ENCODE measurements around the gene BLM. TPM values are rescaled to one million over a fixed set of nuclear protein-coding genes. Genes with fewer than 3 reads are reported as not detected.
"Not testable (repeated sequence)": the region's sequence is repeated elsewhere in the genome, so short reads cannot be mapped to it uniquely, and the experiment has no call there.

The BLM gene
- total RNA-seq, 1 experiment from 2014 or later: 16.1 TPM

GRCh38 chr15:90845201-90845949 is 128.2 kb downstream of the BLM start:
- peak; percentile 91 for DNase-seq (ENCODE audit: low read depth)

DNA sequence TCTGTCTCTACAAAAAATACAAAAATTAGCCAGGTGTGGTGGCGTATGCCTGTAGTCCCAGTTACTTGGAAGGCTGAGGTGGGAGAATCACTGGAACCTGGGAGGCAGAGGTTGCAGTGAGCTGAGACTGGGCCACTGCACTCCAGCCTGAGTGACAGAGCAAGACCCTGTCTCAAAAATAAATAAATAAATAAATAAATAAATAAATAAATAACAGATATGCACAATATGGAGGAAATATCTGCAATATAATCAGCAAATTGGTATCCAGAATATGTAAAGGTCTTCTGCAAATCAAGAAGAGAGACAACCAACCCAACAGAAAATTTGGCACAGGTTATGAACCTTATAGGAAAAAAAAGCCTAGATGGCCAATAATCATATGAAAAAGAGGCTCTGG is 132.3 kb downstream of the BLM start:
- DNase-seq (ENCODE audit: low read depth): not testable (repeated sequence)

GRCh38 chr15:90851114-90851513 is 134.0 kb downstream of the BLM start:
- DNase-seq (ENCODE audit: low read depth): no peak

DNA sequence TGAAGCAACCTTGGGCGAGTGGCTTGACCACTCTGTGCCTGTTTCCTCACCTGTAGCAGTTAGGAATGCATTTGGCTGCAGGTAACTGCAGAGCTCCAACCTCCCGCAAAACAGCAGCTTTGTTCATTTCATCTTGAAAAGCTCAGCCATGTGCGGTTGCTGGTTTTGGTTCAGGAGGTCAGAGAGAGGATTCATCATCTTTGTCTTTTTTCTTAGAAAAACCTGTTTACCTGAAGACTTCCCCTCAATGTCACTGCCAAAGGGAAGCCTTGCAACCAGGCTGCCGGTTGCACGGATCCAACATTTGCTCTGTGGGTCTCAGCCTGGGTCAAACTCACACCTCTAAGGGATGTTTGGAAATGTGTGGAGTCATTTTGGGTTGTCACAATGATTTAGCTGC is 134.8 kb downstream of the BLM start:
- DNase-seq (ENCODE audit: low read depth): no peak

DNA sequence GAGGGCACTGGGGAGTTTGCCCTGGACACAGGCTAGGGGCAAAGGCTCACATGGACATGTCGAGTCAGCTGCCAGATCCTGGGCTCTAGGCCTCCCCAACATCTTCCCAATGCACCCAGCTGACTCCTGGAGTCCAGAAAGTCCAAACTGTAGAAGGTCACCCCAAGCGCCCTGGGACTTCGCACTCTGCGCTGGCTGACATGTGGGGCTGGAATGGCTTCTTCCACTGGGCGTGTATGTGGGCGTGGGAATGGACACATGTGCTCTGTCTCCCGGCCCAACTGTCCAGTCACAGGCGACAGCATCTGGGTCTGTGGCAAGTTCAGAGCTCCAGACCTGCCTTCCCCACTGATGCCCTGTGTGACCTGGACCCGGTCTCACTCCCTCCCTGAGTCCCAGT is 138.0 kb downstream of the BLM start:
- DNase-seq (ENCODE audit: low read depth): no peak

DNA sequence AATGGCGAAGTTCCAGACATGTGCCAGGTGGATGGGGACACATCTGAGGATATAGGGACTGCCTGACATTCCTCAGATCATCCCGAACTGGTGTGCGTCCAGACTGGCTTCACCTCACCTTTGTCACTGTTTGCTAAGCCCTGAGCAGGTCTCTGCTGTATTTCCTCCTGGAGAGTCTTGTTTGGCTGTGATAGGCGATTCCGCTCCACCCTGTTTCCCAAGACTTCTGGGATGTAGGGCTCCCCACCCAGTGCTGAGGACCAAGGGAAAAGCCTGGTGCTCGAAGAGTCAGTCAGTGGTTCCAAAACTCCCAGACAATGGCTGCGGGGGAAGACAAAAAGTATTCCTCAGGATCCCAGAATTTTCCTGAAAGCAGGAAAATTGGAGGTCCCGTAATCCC is 140.2 kb downstream of the BLM start:
- DNase-seq (ENCODE audit: low read depth): no peak

DNA sequence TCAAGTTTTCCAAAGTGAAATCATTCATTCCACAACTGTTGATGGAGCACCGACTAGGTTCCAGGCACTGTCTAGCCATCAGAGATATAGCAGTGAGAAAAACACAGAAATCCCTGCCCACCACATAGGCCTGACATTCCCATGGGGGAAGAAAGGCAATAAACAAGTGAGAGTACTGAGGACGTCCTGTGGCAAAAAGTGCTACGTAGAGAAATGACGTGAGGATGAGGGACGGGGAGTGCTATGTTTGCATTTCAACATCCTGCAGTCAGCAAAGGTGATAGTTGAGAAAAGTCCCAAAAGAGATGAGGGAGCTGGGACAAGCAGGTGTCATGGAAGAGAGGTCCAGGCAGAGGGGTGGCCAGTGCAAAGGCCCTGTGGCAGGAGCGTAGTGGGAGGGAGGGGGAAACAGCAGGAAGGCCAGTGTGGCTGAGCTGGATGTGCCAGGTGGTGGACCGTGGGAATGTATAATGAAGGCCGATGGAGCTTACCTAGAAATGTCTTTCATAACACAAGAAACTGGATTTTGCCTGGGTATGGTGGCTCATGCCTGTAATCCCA is 140.8 kb downstream of the BLM start:
- DNase-seq (ENCODE audit: low read depth): no peak

- no peak for DNase-seq (ENCODE audit: low read depth)
These were observed 142.3 kb downstream of the BLM start for GRCh38 chr15:90859234-90860131.

DNA sequence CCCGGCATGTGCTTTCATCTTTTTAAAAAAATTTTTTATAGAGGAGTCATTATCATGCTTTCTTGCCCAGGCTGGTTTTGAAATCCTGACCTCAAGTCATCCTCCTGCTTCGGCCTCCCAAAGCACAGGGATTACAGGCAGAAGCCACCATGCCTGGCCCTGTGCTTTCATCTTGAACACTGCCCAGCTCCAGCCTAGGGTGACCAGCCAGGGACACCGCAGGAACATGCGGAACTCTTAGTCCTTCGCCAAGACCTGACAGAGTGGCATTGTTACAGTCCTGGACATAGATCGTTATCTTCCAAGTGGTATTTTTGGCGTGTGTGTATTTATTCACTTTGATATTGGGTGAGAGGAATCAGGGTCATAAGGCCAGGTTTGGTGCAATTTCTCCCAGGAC is 143.3 kb downstream of the BLM start:
- no peak for DNase-seq (ENCODE audit: low read depth)

DNA sequence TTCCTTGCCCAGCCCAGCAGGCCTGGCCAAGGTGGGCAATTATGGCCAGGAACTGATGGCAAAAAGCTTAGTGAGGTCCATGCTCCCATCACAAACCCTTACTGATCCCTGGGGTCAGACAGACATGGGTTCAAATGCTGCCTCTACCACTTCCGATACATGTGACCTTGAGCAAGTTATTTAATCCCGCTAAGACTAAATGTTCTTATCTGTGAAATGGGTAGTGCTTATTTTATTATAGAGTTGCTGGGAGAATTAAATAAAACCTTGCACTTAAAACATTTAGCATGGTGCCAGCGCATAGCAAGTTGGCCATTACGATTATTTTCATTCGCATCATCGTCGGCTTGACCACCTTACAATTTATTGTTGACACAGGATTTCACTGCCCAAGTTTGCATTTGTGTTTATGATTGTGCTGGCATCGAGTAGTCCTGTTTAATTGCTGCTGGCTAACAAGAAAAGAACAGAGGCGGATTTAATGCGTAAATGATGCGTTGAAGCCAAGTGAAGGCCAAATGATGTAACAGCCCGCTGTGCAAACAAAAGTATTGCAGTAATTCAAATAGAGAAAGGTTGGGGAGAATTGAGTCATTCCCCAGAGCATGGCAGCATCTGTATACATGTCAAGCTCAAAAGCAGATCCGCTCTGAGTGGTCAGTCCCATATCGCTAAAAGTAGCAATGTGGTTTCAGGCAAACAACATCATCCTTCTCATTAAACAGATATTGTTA is 144.0 kb downstream of the BLM start:
- DNase-seq (ENCODE audit: low read depth): no peak

DNA sequence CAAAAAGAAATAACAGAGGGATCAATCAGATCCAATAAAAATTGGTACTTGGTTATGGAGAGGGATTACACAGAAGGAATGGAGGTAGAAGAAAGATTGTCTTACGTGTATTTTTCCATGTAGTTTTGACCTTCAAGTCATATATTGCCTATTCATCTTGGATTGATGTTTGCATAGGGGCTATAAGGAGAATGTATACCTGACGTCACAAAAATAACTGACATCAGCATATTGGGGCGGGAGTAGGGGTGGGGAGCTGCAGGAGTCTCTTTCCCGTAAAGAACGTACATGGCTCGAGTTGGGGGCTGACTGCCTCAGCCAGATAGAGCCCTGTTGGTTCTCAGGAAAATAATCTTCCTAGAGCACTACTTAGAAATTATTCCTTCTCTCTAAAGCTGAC is 145.3 kb downstream of the BLM start:
- no peak for DNase-seq (ENCODE audit: low read depth)

- DNase-seq (ENCODE audit: low read depth): peak; percentile 60
These were observed 146.0 kb downstream of the BLM start for GRCh38 chr15:90862964-90863778.

DNA sequence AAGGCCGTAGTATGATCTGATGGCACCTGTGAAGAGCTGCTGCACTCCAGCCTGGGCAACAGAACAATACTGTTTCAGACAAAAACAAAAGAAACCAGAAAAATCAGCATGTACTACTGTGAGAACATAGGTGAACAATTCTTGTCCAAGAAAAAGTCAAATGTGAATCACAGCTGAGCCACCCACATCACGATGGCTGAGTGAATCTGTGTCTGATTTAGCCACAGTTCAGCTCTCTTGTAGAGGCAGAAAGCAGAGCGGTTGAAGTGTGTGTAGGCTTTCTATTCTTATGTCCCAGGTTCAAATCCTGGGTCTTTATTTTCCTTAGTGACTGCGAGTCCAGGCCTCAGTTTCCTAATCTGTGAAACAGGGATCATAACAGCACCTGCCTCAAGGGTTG is 146.8 kb downstream of the BLM start:
- no peak for DNase-seq (ENCODE audit: low read depth)

DNA sequence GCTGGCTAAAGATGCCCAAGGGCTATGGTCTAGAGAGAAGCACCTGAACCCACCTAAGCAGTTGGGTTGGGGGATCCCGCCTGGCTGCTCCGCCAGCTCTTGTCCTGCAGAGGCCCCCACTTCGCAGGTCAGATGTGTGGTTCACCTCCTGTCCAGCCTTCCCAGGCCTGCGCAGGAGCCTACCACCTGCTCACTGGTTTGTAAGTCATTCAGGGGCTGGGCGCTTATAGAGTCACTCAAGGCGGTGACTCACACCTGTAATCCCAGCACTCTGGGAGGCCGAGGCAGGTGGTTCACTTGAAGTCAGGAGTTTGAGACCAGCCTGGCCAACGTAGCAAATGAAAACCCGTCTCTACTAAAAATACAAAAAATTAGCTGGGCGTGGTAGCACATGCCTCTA is 147.4 kb downstream of the BLM start:
- no peak for DNase-seq (ENCODE audit: low read depth)

DNA sequence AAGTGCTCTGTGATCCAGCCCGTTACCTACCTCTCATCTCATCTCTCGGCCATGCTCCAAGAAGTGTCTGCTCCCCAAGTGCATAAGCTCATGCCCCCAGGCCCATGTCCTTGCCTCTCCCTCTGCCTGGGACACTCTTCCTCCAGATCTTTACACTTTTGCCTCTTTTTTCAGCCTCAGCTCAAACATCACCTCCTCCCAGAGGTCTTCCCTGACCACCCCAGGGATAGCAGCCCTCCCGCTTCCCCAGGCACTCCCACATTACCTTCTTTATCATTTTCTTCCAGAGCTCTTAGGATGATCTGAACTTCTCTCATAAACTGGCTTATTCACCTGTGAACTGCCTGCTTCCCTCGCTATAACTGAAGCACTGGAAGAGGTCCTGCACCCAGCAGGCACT is 148.6 kb downstream of the BLM start:
- DNase-seq (ENCODE audit: low read depth): no peak

Other genes starting within 250 kb of the BLM start
- gene CRTC3, start 187.4 kb upstream of the BLM start, total RNA-seq (2014; rRNA removed; shearing (Covaris generic)): 10.5 and 10.7 TPM in 2 replicates
- 20.4 and 32.5 TPM in 2 replicates for gene FURIN, start 151.2 kb downstream of the BLM start, total RNA-seq (2014; rRNA removed; shearing (Covaris generic))
- 3.5 and 4.7 TPM in 2 replicates for gene FES, start 167.2 kb downstream of the BLM start, total RNA-seq (2014; rRNA removed; shearing (Covaris generic))
- gene MAN2A2, start 186.0 kb downstream of the BLM start, total RNA-seq (2014; rRNA removed; shearing (Covaris generic)): 6.5 and 7.1 TPM in 2 replicates
- 18.9 and 26.4 TPM in 2 replicates for gene HDDC3, start 215.2 kb downstream of the BLM start, total RNA-seq (2014; rRNA removed; shearing (Covaris generic))
- gene UNC45A, start 217.9 kb downstream of the BLM start, total RNA-seq (2014; rRNA removed; shearing (Covaris generic)): 67.2 and 74.3 TPM in 2 replicates
- gene RCCD1, start 237.5 kb downstream of the BLM start, total RNA-seq (2014; rRNA removed; shearing (Covaris generic)): 26.8 and 29.9 TPM in 2 replicates